Measurements from ENCODE around the gene DHX32. TPM values are rescaled to one million over a fixed set of nuclear protein-coding genes. Genes with fewer than 3 reads are reported as not detected.
"Not testable (repeated sequence)": the region's sequence is repeated elsewhere in the genome, so short reads cannot be mapped to it uniquely, and the experiment has no call there.

The DHX32 gene, protein sequence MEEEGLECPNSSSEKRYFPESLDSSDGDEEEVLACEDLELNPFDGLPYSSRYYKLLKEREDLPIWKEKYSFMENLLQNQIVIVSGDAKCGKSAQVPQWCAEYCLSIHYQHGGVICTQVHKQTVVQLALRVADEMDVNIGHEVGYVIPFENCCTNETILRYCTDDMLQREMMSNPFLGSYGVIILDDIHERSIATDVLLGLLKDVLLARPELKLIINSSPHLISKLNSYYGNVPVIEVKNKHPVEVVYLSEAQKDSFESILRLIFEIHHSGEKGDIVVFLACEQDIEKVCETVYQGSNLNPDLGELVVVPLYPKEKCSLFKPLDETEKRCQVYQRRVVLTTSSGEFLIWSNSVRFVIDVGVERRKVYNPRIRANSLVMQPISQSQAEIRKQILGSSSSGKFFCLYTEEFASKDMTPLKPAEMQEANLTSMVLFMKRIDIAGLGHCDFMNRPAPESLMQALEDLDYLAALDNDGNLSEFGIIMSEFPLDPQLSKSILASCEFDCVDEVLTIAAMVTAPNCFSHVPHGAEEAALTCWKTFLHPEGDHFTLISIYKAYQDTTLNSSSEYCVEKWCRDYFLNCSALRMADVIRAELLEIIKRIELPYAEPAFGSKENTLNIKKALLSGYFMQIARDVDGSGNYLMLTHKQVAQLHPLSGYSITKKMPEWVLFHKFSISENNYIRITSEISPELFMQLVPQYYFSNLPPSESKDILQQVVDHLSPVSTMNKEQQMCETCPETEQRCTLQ
- 33.8 and 35.7 TPM in 2 replicates for total RNA-seq (2014; rRNA removed; shearing (Covaris generic))

DNA sequence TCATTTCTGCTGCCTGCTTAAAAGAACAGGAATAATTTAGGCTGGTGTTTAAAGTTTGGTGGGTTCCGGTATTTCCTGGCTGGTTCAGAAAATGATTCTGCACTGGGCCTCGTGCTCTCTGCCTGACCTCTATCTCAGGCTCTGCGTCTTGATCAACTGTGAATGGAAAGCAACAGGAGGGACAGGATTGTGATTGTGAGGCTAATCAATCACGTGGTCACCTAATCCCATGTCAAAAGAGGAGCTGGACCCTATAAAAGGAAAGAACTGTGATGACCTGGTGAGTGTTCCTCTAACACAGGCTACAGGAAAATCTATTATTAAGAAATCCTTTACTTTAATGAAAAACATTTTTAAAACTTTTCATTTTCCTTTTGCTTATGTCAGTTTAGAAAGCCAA, at the start of gene DHX32:
Gene DHX32, minus strand, starts transcription at position 101 of the 400 bp plus-strand sequence. CDS start 468 bp downstream, outside the sequence.
- Histone ChIP-seq H3K27me3 (no peaks in the 10 kb centered on the region), H3K36me3 (peaks cover 11% of the 10 kb centered on the region), H3K4me1 (no peaks in the 10 kb centered on the region), H3K4me3 (no peak within 1 kb of the TSS), H3K9me3 (replicated peaks) (no peaks in the 10 kb centered on the region; the same call in 1 of the 2 replicates), H3K27ac (no peak within 1 kb of the TSS)
- DNase-seq, result no peak

DNA sequence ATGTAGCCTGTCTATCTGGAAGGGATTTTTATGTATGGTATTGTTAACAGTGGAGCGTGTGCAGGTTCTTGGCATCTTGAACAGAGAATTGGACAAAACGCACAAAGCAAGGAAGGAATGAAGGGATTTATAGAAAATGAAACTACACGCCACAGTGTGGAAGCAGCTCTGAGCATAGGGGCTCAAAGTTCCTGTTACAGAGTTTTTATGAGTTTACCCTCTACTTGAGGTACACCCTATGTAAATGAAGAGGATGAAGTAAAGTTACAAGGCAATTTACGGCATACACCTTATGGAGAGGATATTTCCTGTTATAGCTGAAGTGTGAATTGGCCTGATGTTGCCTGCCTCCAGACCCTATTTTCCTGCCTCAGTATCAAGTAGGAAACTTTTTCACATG, 48.5 kb upstream of the DHX32 start:
- no peaks in the 10 kb centered on the region for H3K36me3 ChIP-seq
- no peaks in the 10 kb centered on the region for H3K9me3 ChIP-seq (replicated peaks)
- H3K4me1 ChIP-seq, result 0 out of 2 replicates have a peak, but pooled peaks cover 7% of the 10 kb centered on the region
- H3K27me3 ChIP-seq, result no peaks in the 10 kb centered on the region
- no peak overlapping the region for H3K27ac ChIP-seq
- no peak for DNase-seq
- no peak overlapping the region for H3K4me3 ChIP-seq

DNA sequence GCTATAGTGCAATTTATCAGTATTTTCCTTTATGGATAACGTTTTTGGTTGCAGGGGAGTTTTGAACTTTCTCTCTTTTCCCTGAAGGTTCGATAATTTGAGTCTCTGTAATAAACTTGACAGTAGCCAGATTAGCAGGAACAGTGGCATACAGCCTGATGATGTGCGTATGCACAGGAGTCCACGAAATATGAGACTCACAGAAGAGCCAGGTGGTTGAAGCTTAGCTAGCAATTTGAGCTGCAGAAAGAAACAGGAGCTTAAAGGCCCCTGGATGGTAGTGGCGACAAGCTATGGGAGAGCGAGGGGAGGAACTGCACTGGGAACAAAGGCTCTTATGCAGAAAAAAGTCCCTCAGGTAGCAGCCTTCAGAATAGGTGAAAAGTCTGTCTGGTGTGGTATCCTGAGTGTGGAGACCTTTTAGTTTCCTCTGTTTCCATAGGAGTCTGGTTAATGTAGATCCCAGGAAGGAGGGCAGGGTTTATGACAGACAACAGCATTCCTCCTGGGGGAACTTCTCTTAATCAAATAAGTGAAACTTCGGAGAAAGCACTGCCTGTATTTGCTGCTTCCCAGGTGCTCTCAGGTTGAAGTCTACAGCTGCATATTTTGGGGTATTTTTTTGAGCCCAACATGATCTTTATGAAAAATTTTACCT, 48.0 kb upstream of the DHX32 start:
- Histone ChIP-seq H3K4me1 (0 out of 2 replicates have a peak, but pooled peaks cover 7% of the 10 kb centered on the region), H3K36me3 (no peaks in the 10 kb centered on the region), H3K9me3 (replicated peaks) (no peaks in the 10 kb centered on the region), H3K4me3 (no peak overlapping the region), H3K27ac (no peak overlapping the region), H3K27me3 (no peaks in the 10 kb centered on the region)
- DNase-seq, result peak; percentile 20 to 66

DNA sequence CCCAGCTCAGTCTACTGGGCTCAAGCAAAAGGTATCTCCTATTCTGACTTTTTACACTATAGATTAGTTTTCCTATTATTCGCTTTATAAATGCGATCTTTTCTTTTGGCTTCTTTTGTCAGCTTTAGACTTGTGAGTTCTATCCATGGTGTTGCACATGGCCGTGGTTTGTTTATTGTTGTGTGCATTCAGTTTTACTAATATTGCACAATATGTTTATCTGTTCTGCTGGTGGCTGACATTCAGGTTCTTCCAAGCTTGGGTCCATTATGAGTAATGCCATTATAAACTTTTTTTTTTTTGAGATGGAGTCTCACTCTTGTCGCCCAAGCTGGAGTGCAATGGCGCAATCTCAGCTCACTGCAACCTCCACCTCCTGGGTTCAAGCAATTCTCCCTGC, 46.2 kb upstream of the DHX32 start:
- not testable (repeated sequence) for H3K36me3 ChIP-seq; H3K4me1 ChIP-seq; DNase-seq; H3K27ac ChIP-seq; H3K9me3 ChIP-seq (replicated peaks); H3K27me3 ChIP-seq; H3K4me3 ChIP-seq

DNA sequence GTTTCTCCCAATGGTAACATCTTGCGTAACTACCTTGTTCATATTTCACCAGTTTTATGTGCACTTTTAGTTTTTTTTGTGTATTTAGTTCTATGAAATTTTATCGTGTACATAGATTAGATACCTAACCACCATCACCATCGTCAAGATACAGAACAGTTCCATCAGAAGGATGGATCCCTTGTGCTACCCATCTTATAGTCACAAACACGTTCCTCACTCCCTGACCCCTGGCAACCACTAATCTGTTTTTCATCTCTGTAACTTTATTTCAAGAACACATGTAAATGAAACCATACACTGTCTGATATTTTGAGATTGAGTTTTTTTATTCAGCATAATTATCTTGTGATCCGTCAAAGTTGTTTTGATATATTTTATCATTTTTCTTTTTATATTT, 45.2 kb upstream of the DHX32 start:
- Histone ChIP-seq H3K4me1 (0 out of 2 replicates have a peak, but pooled peaks cover 7% of the 10 kb centered on the region), H3K9me3 (replicated peaks) (no peaks in the 10 kb centered on the region), H3K27ac (no peak overlapping the region), H3K27me3 (no peaks in the 10 kb centered on the region), H3K4me3 (no peak overlapping the region), H3K36me3 (no peaks in the 10 kb centered on the region)
- DNase-seq, result no peak

DNA sequence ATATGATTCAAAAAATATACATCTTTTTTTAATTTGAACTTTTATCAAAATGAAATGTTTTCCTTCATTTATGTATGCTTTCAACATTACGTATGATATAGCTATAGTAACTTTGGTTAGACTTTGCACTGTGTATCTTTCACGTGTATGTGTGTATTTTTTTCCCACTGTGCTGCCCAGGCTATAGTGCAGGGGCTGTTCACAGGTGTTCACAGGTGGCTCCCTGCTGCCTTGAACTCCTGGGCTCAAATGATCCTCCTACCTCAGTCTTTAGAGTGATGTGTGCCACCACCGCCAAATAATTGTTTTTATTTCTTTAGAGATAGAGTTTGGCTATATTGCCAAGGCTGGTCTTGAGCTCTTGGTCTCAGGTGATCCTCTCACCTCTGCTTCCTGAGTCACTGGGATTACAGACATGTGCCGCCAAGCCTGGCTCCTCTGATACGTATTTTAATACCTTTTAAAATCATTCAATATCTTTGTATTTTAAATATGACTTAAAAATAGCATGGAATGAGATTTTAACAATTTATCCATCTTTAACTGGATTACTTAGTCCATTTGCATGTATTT, 44.3 kb upstream of the DHX32 start:
- no peak overlapping the region for H3K4me3 ChIP-seq
- H3K9me3 ChIP-seq (replicated peaks), result no peaks in the 10 kb centered on the region
- H3K36me3 ChIP-seq, result no peaks in the 10 kb centered on the region
- no peaks in the 10 kb centered on the region for H3K27me3 ChIP-seq
- no peak for DNase-seq
- H3K4me1 ChIP-seq, result 0 out of 2 replicates have a peak, but pooled peaks cover 7% of the 10 kb centered on the region
- no peak overlapping the region for H3K27ac ChIP-seq

DNA sequence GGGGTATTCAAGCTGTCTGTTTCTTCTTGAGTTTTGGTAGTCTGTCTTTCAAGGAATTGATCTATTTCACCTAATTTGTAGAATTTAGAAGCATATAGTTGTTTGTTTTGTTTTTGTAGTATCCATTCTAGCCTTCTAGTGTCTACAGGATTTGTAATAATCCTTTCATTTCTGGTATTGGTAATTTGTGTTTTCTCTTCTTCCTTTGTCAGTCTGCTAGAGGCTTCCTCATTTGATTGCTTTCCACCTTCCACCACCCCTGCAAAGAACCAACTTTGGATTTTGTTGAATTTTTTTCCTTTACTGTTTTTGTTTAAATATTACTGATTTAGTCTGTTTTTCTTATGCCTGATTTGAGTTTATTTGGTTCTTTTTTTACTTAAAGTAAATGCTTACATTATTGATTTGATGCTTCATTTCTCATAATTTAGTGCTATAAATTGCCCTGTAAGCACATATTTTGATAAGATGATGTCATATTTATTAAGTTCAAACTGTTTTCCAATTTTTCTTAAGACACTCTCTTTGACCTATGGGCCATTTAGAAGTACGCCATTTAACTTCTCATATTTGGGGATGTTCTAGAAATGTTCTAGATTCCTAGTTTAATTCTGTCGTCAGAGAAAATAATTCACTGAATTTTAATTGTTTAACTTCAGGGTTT, 40.7 kb upstream of the DHX32 start:
- not testable (repeated sequence) for H3K27ac ChIP-seq; H3K27me3 ChIP-seq; H3K9me3 ChIP-seq (replicated peaks); H3K36me3 ChIP-seq; H3K4me3 ChIP-seq; H3K4me1 ChIP-seq; DNase-seq

DNA sequence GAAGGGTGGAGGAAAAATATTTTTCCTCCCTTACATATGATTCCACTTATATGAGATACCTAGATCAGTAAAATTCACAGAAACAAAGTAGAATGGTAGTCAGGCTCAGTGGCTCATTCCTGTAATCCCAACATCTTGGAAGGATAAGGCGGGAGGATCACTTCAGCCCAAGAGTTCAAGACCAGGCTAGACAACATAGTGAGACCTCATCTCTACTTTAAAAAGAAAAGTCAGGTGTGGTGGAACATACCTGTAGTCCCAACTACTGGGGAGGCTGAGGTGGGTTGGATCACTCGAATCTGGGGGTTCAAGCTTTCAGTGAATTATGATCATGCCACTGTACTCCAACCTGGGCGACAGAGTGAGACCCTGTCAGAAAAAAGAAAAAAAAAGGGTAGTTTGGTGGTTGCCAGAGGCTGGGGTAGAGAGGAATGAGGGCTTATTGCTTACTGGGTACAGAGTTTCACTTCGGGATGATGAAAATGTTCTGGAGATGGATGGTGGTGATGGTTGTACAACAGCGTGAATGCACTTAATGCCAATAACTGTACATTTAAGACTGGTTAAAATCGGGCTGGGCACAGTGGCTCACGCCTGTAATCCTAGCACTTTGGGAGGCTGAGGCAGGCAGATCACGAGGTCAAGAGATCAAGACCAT, 36.7 kb upstream of the DHX32 start:
- not testable (repeated sequence) for DNase-seq; H3K9me3 ChIP-seq (replicated peaks); H3K27ac ChIP-seq; H3K36me3 ChIP-seq; H3K27me3 ChIP-seq; H3K4me3 ChIP-seq
- H3K4me1 ChIP-seq, result peaks cover 10% of the 10 kb centered on the region

DNA sequence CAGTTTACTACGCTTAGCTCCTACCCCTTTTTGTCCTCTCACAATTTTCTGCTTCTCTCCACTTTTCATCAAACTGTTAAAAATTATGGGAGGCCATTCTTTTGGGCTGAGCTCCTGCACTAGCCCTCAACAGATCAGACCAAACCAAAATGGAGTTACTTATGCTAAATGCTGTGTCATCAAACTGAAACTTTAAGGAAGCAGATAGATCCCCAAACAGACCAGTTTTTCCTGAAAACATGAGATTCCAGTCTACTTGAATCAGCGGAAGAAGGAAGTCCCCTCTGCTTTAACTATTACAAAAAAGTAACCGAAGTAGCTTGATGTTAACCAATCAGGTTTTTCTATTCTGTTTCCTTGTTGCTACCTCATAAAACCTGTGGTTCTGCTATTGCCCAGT, 35.9 kb upstream of the DHX32 start:
- H3K4me3 ChIP-seq, result no peak overlapping the region
- H3K9me3 ChIP-seq (replicated peaks), result no peaks in the 10 kb centered on the region
- no peak for DNase-seq

DNA sequence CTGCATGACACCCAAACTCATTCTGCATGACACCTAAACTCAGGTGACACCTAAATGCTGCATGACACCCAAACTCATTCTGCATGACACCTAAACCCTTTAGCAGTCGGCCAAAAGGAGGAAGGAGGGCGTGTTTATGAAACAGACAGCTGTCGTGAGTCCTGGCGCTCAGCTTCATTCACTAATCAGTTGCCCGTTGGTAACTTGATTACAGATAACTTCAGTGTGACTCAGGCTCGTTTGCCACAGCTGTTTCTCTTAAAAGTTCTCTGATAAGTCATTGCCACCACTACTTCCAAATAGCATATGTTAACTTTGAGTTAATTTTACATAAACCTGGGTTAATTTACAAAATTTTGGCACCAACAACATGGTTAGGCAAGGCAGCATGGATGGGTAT, 32.2 kb upstream of the DHX32 start:
- Histone ChIP-seq H3K4me1 (peaks cover 25% of the 10 kb centered on the region), H3K27ac (peak overlapping the region; percentile 59)
- H3K36me3 ChIP-seq; H3K9me3 ChIP-seq (replicated peaks); H3K27me3 ChIP-seq; H3K4me3 ChIP-seq: not testable (repeated sequence)
- DNase-seq, result peak; percentile 71 to 82

More for the DNA sequence above, 35.9 kb upstream of the DHX32 start:
- peaks cover 13% of the 10 kb centered on the region for H3K4me1 ChIP-seq
- no peaks in the 10 kb centered on the region for H3K36me3 ChIP-seq
- H3K27ac ChIP-seq, result no peak overlapping the region
- no peaks in the 10 kb centered on the region for H3K27me3 ChIP-seq

DNA sequence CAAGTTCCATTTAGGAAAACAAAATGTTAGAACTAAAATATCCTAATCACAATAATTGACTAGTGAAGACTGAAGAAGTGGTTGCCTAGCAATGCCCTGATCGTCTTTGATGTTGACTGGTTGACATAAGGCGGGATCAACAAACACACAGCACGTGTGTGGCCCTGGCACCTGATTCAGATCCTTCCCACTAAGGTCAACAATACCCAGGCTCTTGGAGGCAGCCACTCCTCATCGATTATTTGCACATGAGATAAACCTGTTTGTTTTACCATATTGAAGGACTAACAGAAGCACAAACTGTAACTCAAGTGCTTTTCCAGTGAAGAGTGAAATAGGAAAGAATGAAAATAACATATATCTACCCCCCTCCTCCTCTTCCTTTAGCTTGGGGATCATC, 30.9 kb upstream of the DHX32 start:
- Histone ChIP-seq H3K9me3 (replicated peaks) (peaks cover 4% of the 10 kb centered on the region; the same call in 1 of the 2 replicates), H3K4me3 (no peak overlapping the region), H3K4me1 (peaks cover 25% of the 10 kb centered on the region), H3K27ac (no peak overlapping the region), H3K27me3 (no peaks in the 10 kb centered on the region), H3K36me3 (no peaks in the 10 kb centered on the region)
- DNase-seq, result no peak

DNA sequence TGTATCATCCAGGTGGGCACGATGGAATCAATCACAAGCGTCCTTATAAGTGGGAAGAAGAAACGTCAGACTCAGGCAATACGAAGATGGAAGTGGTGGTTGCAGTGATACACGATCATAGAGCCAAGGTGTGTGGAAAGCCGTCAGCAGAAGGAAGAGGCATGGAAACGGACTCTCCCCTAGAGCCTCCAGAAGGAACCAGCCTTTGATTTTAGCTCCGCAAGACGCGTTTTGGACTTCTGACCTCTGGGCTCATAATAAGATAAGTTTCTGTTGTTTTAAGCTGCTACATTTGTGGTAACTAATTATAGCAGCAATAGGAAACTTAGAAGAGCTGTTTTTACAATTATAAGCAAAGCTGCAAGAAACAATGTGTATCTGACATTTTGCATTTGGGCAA, 30.1 kb upstream of the DHX32 start:
- no peak for DNase-seq
- Histone ChIP-seq H3K4me1 (peaks cover 25% of the 10 kb centered on the region), H3K4me3 (no peak overlapping the region), H3K36me3 (no peaks in the 10 kb centered on the region), H3K27ac (no peak overlapping the region), H3K27me3 (no peaks in the 10 kb centered on the region), H3K9me3 (replicated peaks) (peaks cover 4% of the 10 kb centered on the region; the same call in 1 of the 2 replicates)

DNA sequence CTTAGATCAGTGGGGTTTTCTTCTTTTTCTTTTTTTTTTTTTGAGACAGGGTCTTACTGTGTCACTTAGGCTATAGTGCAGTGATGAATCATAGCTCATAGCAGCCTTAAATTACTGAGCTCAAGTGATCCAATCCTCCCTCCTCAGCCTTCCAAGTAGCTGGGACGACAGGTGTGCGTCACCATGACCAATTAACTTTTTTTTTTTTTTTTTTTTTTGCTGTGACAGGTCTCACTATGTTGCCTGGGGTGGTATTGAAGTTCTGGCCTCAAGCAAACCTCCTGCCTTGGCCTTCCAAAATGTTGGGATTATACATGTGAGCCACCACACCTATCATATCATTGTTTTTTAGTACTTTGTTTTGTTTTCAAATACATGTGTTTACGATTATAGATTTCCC, 28.4 kb upstream of the DHX32 start:
- not testable (repeated sequence) for H3K4me3 ChIP-seq; H3K36me3 ChIP-seq; H3K27me3 ChIP-seq; H3K9me3 ChIP-seq (replicated peaks)
- peak; percentile 54 to 79 for DNase-seq
- Histone ChIP-seq H3K27ac (peak overlapping the region; percentile 83), H3K4me1 (peaks cover 25% of the 10 kb centered on the region)

DNA sequence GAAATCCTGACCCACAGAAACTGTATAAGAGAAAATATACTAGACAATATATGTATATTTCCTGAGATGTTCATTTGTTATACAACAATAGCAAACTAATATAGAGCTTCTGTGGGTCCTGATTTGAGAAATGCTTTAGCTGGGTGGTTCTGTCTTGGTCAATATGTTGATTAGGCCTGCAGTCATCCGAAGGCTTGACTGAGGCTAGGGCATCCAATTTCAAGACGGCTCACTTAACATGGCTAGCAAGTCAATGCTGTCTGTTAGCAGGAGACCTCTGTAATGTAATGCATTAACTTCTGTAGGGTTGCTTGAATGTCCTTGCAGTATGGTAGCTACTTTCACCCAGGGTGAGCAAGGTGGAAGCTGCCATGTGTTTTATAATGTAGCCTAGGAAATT, 27.7 kb upstream of the DHX32 start:
- H3K4me3 ChIP-seq; H3K27me3 ChIP-seq; H3K9me3 ChIP-seq (replicated peaks); DNase-seq; H3K36me3 ChIP-seq: not testable (repeated sequence)
- Histone ChIP-seq H3K27ac (peak overlapping the region; percentile 83), H3K4me1 (peaks cover 24% of the 10 kb centered on the region)
